ENCODE results near the gene FXYD5. TPM values are rescaled to one million over a fixed set of nuclear protein-coding genes. Genes with fewer than 3 reads are reported as not detected.

FXYD5 gene
- total and polyA plus RNA-seq, 2 donors (not counting 3 experiments of a cell fraction or from before 2014, with no cell fraction given) = 223 to 290 TPM

GRCh38 chr19:35115177-35115951 is 39.2 kb upstream of the FXYD5 start, which contains the start of gene FXYD3:
FXYD3 (plus strand) TSS chr19:35115823; CDS start chr19:35119377, 3,554 bp downstream.
- Histone ChIP-seq H3K36me3 (ENCODE audit: control insufficient read depth in 2 of 2, extremely low read depth in 1 of 2, insufficient read depth in 2 of 2, low read length in 2 of 2) (no peaks in the 10 kb centered on the region), H3K9ac (replicated peaks; ENCODE audit: extremely low read depth, insufficient read depth, low read length) (no peak within 1 kb of the TSS), H3K79me2 (ENCODE audit: control insufficient read depth, insufficient read depth, low read length) (no peaks in the 10 kb centered on the region), H4K20me1 (replicated peaks; ENCODE audit: control insufficient read depth, extremely low read depth, insufficient read depth, low read length) (no peaks in the 10 kb centered on the region), H3K4me3 (replicated peaks in 1 of 3; ENCODE audit: insufficient read depth in 1 of 3, low read depth in 1 of 3, low read length in 3 of 3) (no peak within 1 kb of the TSS), H3K4me2 (ENCODE audit: insufficient read depth, low read length) (no peak within 1 kb of the TSS), H3K27ac (ENCODE audit: insufficient read depth, low read depth, low read length) (no peak within 1 kb of the TSS), H3K4me1 (ENCODE audit: control insufficient read depth, extremely low read depth, insufficient read depth, low read length) (no peaks in the 10 kb centered on the region), H3K9me1 (replicated peaks; ENCODE audit: control insufficient read depth, extremely low read depth, insufficient read depth, low read length) (no peaks in the 10 kb centered on the region), H3K9me3 (replicated peaks; ENCODE audit: control insufficient read depth, insufficient read depth, low read length) (no peaks in the 10 kb centered on the region), H3K27me3 (ENCODE audit: control insufficient read depth in 2 of 2, insufficient read depth in 2 of 2, low read length in 2 of 2) (no peaks in the 10 kb centered on the region), H2AFZ (ENCODE audit: low read depth, low read length) (no peak within 1 kb of the TSS)
- TF ChIP-seq POLR2A (IDR thresholded peaks at IDR 0.05; ENCODE audit: low read depth, low read length) (no peak), POLR2AphosphoS5 (IDR thresholded peaks at IDR 0.05; ENCODE audit: insufficient read depth, low read depth, low read length) (no peak), GATA2 (IDR thresholded peaks at IDR 0.05; ENCODE audit: insufficient read depth, insufficient read length, low read depth, low read length) (no peak), FOS (IDR thresholded peaks at IDR 0.05; ENCODE audit: borderline replicate concordance, insufficient read depth, low read length) (no peak), EZH2 (IDR thresholded peaks at IDR 0.05; ENCODE audit: borderline replicate concordance, low read depth, low read length, severe bottlenecking) (no peak)
- DNase-seq (ENCODE audit: low read depth, low spot score) (no peak), FAIRE-seq (no peak)
- BruUV-seq (replicated peaks) = no TSS peak
- intact Hi-C loops (cut with micrococcal nuclease) = no loop called here
- dilution Hi-C loops (cut with MboI; ENCODE audit: extremely low pct_ligation_motif_present, low sequenced_read_pairs) = no loop called here
- POLR2A ChIA-PET = no interaction called here
- CTCF ChIA-PET = interaction anchor here (1.0 to 2.2 kb wide), 6 partner anchors 9 to 238 kb away, joined by 3 to 20 read pairs (median 6); partner anchors contain the start of gene LGI4

- Histone ChIP-seq H3K9ac (replicated peaks; ENCODE audit: extremely low read depth, insufficient read depth, low read length) (no peak overlapping the region), H3K9me1 (replicated peaks; ENCODE audit: control insufficient read depth, extremely low read depth, insufficient read depth, low read length) (no peaks in the 10 kb centered on the region), H3K27ac (ENCODE audit: insufficient read depth, low read depth, low read length) (no peak overlapping the region), H3K79me2 (ENCODE audit: control insufficient read depth, insufficient read depth, low read length) (no peaks in the 10 kb centered on the region), H3K9me3 (replicated peaks; ENCODE audit: control insufficient read depth, insufficient read depth, low read length) (no peaks in the 10 kb centered on the region), H3K36me3 (ENCODE audit: control insufficient read depth in 2 of 2, extremely low read depth in 1 of 2, insufficient read depth in 2 of 2, low read length in 2 of 2) (no peaks in the 10 kb centered on the region), H3K4me2 (ENCODE audit: insufficient read depth, low read length) (no peak overlapping the region), H2AFZ (ENCODE audit: low read depth, low read length) (no peak overlapping the region), H3K4me3 (replicated peaks in 1 of 3; ENCODE audit: insufficient read depth in 1 of 3, low read depth in 1 of 3, low read length in 3 of 3) (no peak overlapping the region), H3K4me1 (ENCODE audit: control insufficient read depth, extremely low read depth, insufficient read depth, low read length) (no peaks in the 10 kb centered on the region), H3K27me3 (ENCODE audit: control insufficient read depth in 2 of 2, insufficient read depth in 2 of 2, low read length in 2 of 2) (no peaks in the 10 kb centered on the region), H4K20me1 (replicated peaks; ENCODE audit: control insufficient read depth, extremely low read depth, insufficient read depth, low read length) (no peaks in the 10 kb centered on the region)
- intact Hi-C loops (cut with micrococcal nuclease) (no loop called here), dilution Hi-C loops (cut with MboI; ENCODE audit: extremely low pct_ligation_motif_present, low sequenced_read_pairs) (no loop called here)
- CTCF ChIA-PET = interaction anchor here (1.0 to 2.2 kb wide), 5 partner anchors 8 to 72 kb away, joined by 3 to 8 read pairs (median 4); partner anchors contain the start of gene FXYD7
- no TSS peak for BruUV-seq (replicated peaks)
- POLR2A ChIA-PET = no interaction called here
- no peak for TF ChIP-seq EZH2 (IDR thresholded peaks at IDR 0.05; ENCODE audit: borderline replicate concordance, low read depth, low read length, severe bottlenecking)
- TF ChIP-seq, protein P1, sequence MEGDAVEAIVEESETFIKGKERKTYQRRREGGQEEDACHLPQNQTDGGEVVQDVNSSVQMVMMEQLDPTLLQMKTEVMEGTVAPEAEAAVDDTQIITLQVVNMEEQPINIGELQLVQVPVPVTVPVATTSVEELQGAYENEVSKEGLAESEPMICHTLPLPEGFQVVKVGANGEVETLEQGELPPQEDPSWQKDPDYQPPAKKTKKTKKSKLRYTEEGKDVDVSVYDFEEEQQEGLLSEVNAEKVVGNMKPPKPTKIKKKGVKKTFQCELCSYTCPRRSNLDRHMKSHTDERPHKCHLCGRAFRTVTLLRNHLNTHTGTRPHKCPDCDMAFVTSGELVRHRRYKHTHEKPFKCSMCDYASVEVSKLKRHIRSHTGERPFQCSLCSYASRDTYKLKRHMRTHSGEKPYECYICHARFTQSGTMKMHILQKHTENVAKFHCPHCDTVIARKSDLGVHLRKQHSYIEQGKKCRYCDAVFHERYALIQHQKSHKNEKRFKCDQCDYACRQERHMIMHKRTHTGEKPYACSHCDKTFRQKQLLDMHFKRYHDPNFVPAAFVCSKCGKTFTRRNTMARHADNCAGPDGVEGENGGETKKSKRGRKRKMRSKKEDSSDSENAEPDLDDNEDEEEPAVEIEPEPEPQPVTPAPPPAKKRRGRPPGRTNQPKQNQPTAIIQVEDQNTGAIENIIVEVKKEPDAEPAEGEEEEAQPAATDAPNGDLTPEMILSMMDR (IDR thresholded peaks at IDR 0.05; ENCODE audit: extremely low read depth in 1 of 2, insufficient read depth in 1 of 2, low read depth in 1 of 2, low read length in 2 of 2) = no peak
- TF ChIP-seq POLR2AphosphoS5 (IDR thresholded peaks at IDR 0.05; ENCODE audit: insufficient read depth, low read depth, low read length) = no peak
- no peak for TF ChIP-seq GATA2 (IDR thresholded peaks at IDR 0.05; ENCODE audit: insufficient read depth, insufficient read length, low read depth, low read length)
- no peak for TF ChIP-seq FOS (IDR thresholded peaks at IDR 0.05; ENCODE audit: borderline replicate concordance, insufficient read depth, low read length)
- no peak for TF ChIP-seq POLR2A (IDR thresholded peaks at IDR 0.05; ENCODE audit: low read depth, low read length)
- TF ChIP-seq JUN (IDR thresholded peaks at IDR 0.05; ENCODE audit: borderline replicate concordance, insufficient read depth, insufficient read length, low read depth) = no peak
- no peak for TF ChIP-seq MYC (IDR thresholded peaks at IDR 0.05; ENCODE audit: low read depth, low read length)
- no peak for TF ChIP-seq MAX (IDR thresholded peaks at IDR 0.05; ENCODE audit: insufficient read depth, insufficient read length)
- FAIRE-seq (no peak), DNase-seq (ENCODE audit: low read depth, low spot score) (no peak)
These were observed 38.3 kb upstream of the FXYD5 start for GRCh38 chr19:35116072-35116801.

Measured in endothelial cell of umbilical vein (primary cell).